Measurements from ENCODE around the gene GPR4.

DNA sequence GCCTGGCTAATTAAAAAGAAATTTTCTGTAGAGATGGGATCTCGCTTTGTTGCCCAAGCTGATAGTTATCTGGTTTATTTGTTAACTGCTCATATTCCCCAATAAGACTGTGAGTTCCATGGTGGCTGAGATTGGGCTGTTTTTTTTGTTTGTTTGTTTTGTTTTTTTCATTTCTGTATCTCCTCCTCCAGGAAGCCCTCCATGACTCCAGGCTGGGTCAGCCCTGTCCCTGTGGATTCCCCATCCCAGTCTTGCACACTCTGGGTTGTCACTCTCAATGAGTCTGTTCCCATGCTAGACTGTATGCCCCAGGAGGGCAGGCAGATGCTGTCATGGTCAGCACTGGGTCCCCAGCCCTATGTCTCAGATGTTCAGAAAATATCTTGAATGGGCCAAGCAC, 34.3 kb upstream of the GPR4 start:
- TF ChIP-seq EP300 (IDR thresholded peaks at IDR 0.05; ENCODE audit: borderline replicate concordance) (no peak), FOXM1 (IDR thresholded peaks at IDR 0.05; ENCODE audit: borderline replicate concordance, low read depth) (no peak), YY1 (IDR thresholded peaks at IDR 0.05; ENCODE audit: low read depth) (no peak), TAF1 (IDR thresholded peaks at IDR 0.05; ENCODE audit: low read depth) (no peak), EGR1 (IDR thresholded peaks at IDR 0.05) (no peak), RAD21 (IDR thresholded peaks at IDR 0.05; ENCODE audit: low read depth) (no peak)
- TF ChIP-seq, protein P1, sequence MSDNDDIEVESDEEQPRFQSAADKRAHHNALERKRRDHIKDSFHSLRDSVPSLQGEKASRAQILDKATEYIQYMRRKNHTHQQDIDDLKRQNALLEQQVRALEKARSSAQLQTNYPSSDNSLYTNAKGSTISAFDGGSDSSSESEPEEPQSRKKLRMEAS (IDR thresholded peaks at IDR 0.05), result no peak
